Measurements from ENCODE around the gene CARD9.

The CARD9 gene

GRCh38 chr9:136379891-136380290 lies 6.4 kb upstream of the CARD9 start:
- no peak for DNase-seq

DNA sequence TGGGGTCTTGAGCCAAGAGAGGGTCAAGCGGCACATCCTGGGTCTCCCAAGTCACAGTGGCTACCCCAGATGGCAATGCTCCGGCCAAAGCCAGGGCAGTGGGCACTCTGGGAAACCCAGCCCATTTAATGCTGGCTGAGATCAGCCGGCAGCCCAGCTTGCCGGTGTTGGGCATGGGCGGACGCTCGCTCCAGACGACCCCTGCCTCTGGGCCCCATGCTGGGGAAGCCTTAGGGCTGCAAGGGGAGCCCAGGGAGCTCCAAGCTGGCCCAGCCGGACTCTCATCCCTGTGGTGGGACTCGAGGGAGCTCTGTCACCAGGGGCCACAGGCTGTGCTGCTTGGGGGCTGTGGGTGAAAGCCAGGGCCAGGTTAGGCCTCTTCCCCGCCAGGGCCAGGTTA lies 5.9 kb upstream of the CARD9 start:
- DNase-seq, result no peak

GRCh38 chr9:136379003-136379287 lies 5.5 kb upstream of the CARD9 start:
- DNase-seq, result no peak

DNA sequence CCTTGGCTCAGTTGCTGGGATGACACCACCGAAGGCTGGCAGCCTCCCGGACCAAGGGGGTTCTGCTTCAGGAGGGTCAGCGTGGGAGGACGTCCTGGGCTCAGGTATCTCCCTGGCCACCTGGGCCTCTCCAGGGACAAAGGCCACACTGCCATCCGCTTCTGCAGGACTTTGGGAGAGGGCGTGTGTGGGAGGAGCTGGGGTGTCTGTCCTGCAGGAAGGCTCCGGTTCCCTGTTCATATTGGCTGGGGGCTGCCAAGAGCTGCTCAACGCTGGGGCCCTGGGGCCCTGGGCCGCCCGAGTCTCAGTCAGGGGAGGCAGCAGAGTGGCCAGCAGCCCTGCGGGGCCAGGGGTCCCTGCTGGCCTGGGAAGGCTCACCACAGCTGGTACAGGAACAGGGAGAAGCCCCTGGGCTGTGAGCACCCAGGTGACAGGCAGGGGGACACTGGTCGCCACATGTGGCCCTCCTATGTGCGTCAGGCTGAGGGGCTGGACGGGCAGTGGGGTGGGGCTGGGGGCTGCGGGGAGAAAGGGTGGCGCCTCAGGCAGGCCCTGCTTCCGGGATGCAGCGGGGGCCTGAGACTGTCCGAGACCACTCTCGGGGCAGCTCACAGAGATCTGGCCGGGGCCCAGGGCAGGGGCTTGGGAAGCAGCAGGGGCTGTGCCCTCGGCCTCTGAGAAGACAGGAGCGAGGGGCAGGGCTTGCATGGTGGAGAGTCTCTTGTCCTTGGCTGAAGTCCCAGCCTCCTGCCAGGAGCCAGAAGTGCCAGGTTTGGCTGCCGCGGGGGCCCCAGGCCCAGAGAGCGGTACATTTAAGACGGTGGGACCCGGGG lies 4.9 kb upstream of the CARD9 start:
- no peak for DNase-seq

DNA sequence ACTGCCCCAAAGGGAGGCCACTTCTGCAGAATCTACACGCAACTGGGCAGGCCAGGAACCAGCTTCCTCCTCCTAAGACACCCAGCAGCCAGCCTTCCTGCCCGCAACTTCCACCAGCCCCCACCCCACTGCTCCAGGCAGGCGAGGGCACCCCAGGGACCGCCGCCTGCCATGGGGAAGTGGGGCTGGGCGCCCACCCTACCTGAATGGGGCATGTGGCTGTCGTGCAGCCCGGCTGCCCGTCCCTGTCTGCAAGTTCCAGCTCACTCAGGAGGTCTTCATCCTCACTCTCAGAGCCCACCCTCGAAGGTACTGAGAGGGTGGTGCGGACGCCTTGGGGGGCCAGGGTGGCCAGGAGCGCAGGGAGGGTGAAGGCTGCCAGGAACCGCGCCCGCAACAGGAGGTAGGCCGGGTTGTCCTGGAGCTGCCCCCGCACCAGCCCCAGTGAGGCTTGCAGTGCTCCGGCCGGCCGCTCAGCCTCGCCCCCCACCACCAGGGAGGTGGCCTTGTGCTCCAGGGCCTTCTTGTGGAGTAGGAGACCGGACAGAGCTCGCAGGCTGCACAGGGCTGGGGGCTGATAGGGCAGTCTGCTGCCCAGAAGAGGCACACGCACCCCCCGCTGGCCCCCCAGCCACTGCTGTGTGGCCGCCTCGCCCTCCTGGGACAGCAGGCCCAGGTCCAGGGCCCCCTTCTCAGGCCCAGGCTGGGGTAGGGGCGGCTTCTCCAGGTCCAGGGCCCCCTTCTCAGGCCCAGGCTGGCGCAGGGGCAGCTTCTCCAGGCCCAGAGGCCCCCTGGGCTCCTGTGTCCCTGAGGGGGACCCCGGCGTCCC lies 4.1 kb upstream of the CARD9 start:
- no peak for DNase-seq

GRCh38 chr9:136376457-136376856 lies 3.0 kb upstream of the CARD9 start:
- no peak for DNase-seq

DNA sequence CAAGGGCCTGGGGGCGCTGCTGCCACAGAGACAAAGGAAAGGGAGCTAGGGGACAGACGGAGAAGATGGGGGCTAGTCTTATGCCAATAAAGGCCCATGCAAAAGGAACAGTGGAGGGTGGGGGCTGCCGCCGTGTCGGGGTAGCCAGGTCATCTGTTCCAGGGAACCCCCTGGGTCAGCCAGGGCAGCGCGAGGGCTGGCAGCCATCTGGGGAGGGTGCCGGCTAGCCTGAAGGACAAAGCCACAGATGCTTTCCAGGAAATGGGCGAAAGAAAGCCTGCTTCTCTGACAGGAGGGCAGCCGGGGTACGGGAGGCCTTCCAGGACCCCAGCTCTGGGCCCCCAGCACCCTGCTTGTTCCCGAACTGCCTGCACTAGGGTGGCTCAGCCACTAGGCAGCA lies 1.6 kb upstream of the CARD9 start:
- DNase-seq, result no peak

GRCh38 chr9:136374183-136374575 lies 710 bp upstream of the CARD9 start:
- DNase-seq, result no peak

- peak; percentile 87 for DNase-seq
Measured at GRCh38 chr9:136372561-136373299, 739 bp downstream of the CARD9 start.

- DNase-seq, result no peak
Measured at GRCh38 chr9:136372006-136372405, 1.5 kb downstream of the CARD9 start.

GRCh38 chr9:136371533-136371880 lies 2.0 kb downstream of the CARD9 start:
- no peak for DNase-seq

- peak; percentile 65 for DNase-seq
Measured at GRCh38 chr9:136370687-136371532, 2.6 kb downstream of the CARD9 start.

GRCh38 chr9:136370037-136370436 lies 3.4 kb downstream of the CARD9 start:
- DNase-seq, result no peak

DNA sequence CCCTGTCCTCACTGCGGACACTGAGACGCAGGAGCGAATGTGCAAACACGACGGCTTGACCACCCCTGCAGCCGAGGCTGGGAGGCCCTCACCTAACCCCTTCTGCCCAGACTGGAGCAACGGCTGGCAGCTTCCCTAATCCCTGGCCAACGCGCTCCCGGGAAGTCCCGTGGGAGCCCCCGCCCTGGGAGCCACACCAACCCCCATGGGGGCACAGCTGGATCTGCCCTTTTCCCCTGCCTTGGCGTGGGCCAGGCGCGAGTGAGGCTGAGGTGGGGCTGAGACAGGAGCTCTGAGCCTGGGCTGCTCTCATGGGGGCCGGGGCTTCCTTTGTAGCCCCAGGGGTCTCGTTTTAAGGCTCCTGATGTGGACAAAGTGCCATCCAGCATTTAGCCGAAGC lies 5.3 kb downstream of the CARD9 start:
- no peak for DNase-seq

- DNase-seq, result no peak
Measured at GRCh38 chr9:136367296-136368145, 5.9 kb downstream of the CARD9 start.

GRCh38 chr9:136366826-136367225 lies 6.6 kb downstream of the CARD9 start:
- DNase-seq, result no peak

DNA sequence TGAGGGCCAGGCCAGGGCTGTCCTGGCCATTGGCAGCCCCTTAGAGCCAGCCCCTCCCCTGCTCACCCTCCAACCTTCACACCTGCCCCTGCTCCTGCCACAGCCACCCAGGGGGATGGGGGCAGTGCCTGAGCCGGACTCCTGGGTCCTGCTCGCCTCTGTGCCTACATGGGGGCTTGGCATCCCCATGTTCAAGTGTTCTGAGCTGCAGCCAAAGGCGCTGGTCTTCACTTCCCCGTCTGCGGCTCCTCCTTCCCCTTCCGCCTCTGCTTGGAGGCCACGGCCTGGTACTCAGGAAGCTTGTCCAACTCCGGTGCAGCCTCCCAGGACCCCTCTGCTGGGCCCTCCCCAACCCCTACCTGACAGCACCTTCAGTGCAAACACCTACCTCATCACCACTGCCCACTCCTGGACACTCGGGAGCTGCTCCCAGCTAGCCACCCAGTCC lies 7.7 kb downstream of the CARD9 start:
- DNase-seq, result no peak

- DNase-seq, result no peak
Measured at GRCh38 chr9:136364942-136365774, 8.3 kb downstream of the CARD9 start.

DNA sequence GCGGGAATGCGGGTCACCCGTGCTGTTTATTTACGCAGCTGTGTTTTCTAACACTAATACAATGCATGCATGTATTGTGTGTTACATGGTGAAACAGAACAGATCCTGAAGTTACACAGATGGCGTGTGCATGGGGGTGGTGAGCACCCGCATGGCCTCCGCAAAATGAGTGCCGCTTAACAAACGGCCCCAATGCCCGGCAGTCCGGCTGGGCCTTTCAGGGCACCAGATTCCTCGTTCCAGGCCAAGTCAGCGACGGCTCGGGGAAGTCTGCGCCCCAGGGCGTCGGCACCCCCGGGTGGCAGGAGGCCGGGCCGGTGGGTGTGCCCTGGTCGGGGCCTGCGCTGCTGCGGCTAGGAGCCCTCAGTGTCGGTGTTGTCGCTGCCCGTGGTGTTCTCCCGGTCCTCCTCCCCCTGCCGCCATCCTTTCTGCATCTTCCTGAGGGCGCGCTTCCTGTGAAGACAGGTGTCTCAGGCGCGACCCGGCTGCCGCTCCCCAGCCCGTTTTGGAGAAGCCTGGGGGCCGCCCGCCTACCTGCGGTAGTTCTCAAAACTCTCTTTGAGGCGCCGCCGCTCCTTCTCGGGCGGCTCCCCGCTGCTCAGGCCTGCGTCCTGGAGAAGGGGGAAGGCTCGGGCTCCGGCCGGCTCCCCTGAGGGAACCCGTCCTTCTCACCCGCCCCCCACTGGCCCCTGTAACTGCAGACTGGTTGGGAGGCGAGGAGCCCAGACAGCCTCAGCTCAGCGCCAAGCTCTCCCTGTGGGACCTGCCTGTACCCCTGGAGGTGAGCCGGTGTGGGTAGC lies 9.3 kb downstream of the CARD9 start:
- DNase-seq, result no peak

All from EL (cell line).